Spleen (tissue), 7 donors: Measurements from ENCODE around the gene CD320.

ENCODE experiments used
- POLR2A ChIP-seq, 3 donors: fragments of 450-650 bp; IDR thresholded peaks; one replicate each; pipeline ENCODE4 v1.5.1; 2017; ENCODE audit warnings: antibody characterized with exemption in 3 of 3, mild to moderate bottlenecking in 1 of 3
- POLR2AphosphoS5 ChIP-seq, 3 donors: sonication (generic); formaldehyde crosslinking; IDR thresholded peaks; one replicate each; pipeline ENCODE4 v1.5.1; 2017; ENCODE audit warnings: antibody characterized with exemption in 3 of 3
- TF ChIP-seq, protein P1 (sequence below), 11 experiments: fragments of 200-600 bp in 7 of 11; fragments of 450-650 bp in 4 of 11; sonication (generic) in 4 of 11; IDR thresholded peaks in 8 of 11; conservative IDR thresholded peaks in 3 of 11; 1 replicate in 7 of 11; 2 replicates in 4 of 11; pipeline versions ENCODE4 v1.4.0 to v1.8.0; 2016 to 2021; ENCODE audit warnings: antibody characterized with exemption in 11 of 11, inconsistent platforms in 4 of 11, mild to moderate bottlenecking in 1 of 11
- donor health status: DM: no; HTN: no; CAD: no; lungs with moderate emphysema.
- donor health status: DM: no; HTN: no; CAD: no.
- donor health status: DM: no; HTN: no; CAD: no.

DNA sequence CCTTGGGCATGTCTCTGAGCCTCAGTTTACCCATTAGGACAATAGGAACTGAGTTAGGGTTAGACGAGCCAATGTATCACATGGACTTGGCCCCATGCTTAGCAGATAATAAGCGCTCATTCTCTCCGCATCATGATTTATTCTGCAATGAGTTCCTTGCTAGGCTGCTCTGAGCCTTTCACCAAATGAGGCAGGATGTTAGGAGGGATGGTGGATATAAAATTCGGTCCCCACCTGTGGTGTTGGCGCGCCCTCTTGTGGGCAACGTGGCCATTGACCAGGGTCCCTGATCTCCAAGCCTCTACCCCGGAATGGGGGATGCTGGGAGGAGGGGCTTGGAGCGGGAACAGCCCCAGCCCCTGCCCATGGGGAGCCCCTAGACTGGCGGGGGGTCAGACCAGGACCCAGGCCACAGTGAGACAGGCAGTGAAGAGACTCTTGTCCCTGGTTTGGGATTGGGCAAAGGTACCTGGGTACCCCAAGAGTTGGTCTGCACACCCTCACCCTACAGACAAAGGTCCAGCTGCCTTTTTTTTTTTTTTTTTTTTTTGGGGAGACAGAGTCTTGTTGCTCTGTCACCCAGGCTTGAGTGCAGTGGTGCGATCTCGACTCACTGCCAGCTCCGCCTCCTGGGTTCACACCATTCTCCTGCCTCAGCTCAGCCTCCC, 55.1 kb downstream of the CD320 start:
- TF ChIP-seq, protein P1, sequence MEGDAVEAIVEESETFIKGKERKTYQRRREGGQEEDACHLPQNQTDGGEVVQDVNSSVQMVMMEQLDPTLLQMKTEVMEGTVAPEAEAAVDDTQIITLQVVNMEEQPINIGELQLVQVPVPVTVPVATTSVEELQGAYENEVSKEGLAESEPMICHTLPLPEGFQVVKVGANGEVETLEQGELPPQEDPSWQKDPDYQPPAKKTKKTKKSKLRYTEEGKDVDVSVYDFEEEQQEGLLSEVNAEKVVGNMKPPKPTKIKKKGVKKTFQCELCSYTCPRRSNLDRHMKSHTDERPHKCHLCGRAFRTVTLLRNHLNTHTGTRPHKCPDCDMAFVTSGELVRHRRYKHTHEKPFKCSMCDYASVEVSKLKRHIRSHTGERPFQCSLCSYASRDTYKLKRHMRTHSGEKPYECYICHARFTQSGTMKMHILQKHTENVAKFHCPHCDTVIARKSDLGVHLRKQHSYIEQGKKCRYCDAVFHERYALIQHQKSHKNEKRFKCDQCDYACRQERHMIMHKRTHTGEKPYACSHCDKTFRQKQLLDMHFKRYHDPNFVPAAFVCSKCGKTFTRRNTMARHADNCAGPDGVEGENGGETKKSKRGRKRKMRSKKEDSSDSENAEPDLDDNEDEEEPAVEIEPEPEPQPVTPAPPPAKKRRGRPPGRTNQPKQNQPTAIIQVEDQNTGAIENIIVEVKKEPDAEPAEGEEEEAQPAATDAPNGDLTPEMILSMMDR (IDR thresholded peaks at IDR 0.05 in 8 of 11, conservative IDR thresholded peaks at IDR 0.05 in 3 of 11): peak; percentile 92 to 97 (median 95)
- TF ChIP-seq POLR2A (IDR thresholded peaks at IDR 0.05): no peak
- peak; percentile 36 to 57 (median 56) for TF ChIP-seq POLR2AphosphoS5 (IDR thresholded peaks at IDR 0.05)
